GM12878 (cell line): ENCODE results near the gene RIPOR1.

Experiments
- ATF2 ChIP-seq: IDR thresholded peaks from 2 replicates; pipeline ENCODE4 v1.6.1; 2012; ENCODE audit warnings: low read length, inconsistent platforms
- POLR2AphosphoS5 ChIP-seq: IDR thresholded peaks from 2 replicates; pipeline ENCODE4 v1.6.1; 2011; ENCODE audit warnings: mild to moderate bottlenecking, low read length, inconsistent platforms
- TARDBP ChIP-seq: IDR thresholded peaks from 2 replicates; pipeline ENCODE4 v1.6.1; 2016; ENCODE audit warnings: borderline replicate concordance

DNA sequence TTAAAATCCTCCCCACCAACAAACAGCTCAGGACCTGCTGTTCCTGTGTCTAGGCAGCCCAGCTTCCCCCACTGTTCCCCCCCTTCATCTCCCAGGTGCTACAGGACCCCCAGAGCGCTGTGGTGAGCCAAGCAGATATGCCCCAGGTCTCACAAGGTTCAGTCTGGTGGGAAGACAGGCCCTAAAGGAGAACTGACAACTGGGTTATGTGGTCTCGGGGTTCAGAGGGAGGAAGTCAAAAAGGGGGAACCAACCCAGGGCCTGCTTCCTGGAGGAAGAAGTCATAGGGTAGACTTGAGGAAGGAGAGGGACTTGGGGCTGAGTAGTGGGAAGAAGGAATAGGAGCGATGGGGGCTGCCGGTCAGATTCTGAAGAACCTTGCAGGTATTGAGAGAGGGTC, 2.6 kb downstream of the RIPOR1 start:
- TF ChIP-seq ATF2 (no peak), POLR2AphosphoS5 (no peak), TARDBP (no peak)
